HCT116 (cell line): Measurements from ENCODE around the gene ACTL6B. TPM values are rescaled to one million over a fixed set of nuclear protein-coding genes. Genes with fewer than 3 reads are reported as not detected.

Experiments
- ATAC-seq: fragments of 200-7000 bp; cut with Tn5 transposase; 2 replicates; pipeline ENCODE4 v1.9.1; 2020; ENCODE audit warnings: mild to moderate bottlenecking, moderate library complexity
- BruUV-seq: library from RNA; stranded (reverse); fragments of 400-500 nt; replicated peaks from 2 replicates; lab custom pipeline; 2021; lab: Mats Ljungman, UMichigan
- CTCF ChIA-PET: fragments of 300-600 bp; sonication (Branson Sonifier 250); formaldehyde crosslinking; loops from one replicate; lab custom pipeline; 2021; ENCODE audit warnings: antibody characterized with exemption; lab: Charles Lee
- POLR2A ChIA-PET: fragments of 300-600, 350-600 bp; sonication (Branson Sonifier 250); formaldehyde crosslinking; loops from one replicate; lab custom pipeline; 2021; ENCODE audit warnings: antibody characterized with exemption; lab: Charles Lee
- RAD21 ChIA-PET, 2 experiments: fragments of 300-600 bp; sonication (Branson Sonifier 250); formaldehyde crosslinking; loops; one replicate each; lab custom pipeline; 2023; ENCODE audit warnings: low total read pairs in 2 of 2; ENCODE audit not compliant: uncharacterized antibody in 2 of 2, unreplicated experiment in 2 of 2, low non-redundant PET in 1 of 2; lab: Charles Lee
- DNase-seq: peaks from one replicate; pipeline ENCODE4 v3.0.0-alpha.2; 2010; ENCODE audit warnings: low read depth, low spot score
- H2AFZ ChIP-seq: fragments of 200-600 bp; shearing (Covaris generic), sonication (generic); 2 replicates; pipeline ENCODE4 v1.6.1; 2017; ENCODE audit warnings: low read depth, mixed run types, mixed read lengths, antibody characterized with exemption, low read length; ENCODE audit not compliant: poor library complexity, severe bottlenecking
- H3K27ac ChIP-seq: 2 replicates; pipeline ENCODE4 v1.5.1; 2012; ENCODE audit warnings: low read depth, low read length
- H3K27me3 ChIP-seq: fragments of 200-600 bp; sonication (generic); 2 replicates; pipeline ENCODE4 v1.6.1; 2016; ENCODE audit warnings: mixed run types, low read length, mixed read lengths; ENCODE audit not compliant: insufficient read depth
- H3K36me3 ChIP-seq, 2 experiments: fragments of 200-500 bp in 1 of 2; fragments of 200-600 bp in 1 of 2; sonication (Bioruptor generic) in 1 of 2; sonication (generic) in 1 of 2; 2 replicates each; pipeline versions ENCODE4 v1.5.1 to v1.6.1; 2014 to 2016; ENCODE audit warnings: low read length in 2 of 2, inconsistent platforms in 1 of 2, mixed read lengths in 1 of 2, mixed run types in 1 of 2; ENCODE audit not compliant: insufficient read depth in 2 of 2, control insufficient read depth in 1 of 2
- H3K4me1 ChIP-seq, 2 experiments: fragments of 200-600 bp in 1 of 2; sonication (generic) in 1 of 2; 2 replicates each; pipeline versions ENCODE4 v1.5.1 to v1.6.1; 2012 to 2017; ENCODE audit warnings: low read length in 2 of 2, inconsistent platforms in 1 of 2, mild to moderate bottlenecking in 1 of 2, mixed read lengths in 1 of 2, mixed run types in 1 of 2, moderate library complexity in 1 of 2; ENCODE audit not compliant: insufficient read depth in 2 of 2, control insufficient read depth in 1 of 2
- H3K4me2 ChIP-seq: fragments of 200-600 bp; sonication (generic); 2 replicates; pipeline ENCODE4 v1.6.1; 2017; ENCODE audit warnings: mixed run types, low read length, mixed read lengths
- H3K4me3 ChIP-seq, 2 experiments: fragments of 200-600 bp in 1 of 2; sonication (generic) in 1 of 2; replicated peaks in 1 of 2; 2 replicates each; pipeline ENCODE4 v1.5.1; 2011 to 2016; ENCODE audit warnings: low read length in 2 of 2, control low read depth in 1 of 2, low read depth in 1 of 2, mild to moderate bottlenecking in 1 of 2, mixed read lengths in 1 of 2, mixed run types in 1 of 2
- H3K79me2 ChIP-seq: fragments of 200-600 bp; sonication (generic); 2 replicates; pipeline ENCODE4 v1.6.1; 2017; ENCODE audit warnings: mild to moderate bottlenecking, mixed run types, low read length, moderate library complexity, mixed read lengths; ENCODE audit not compliant: insufficient read depth
- H3K9ac ChIP-seq: fragments of 200-600 bp; sonication (generic); 2 replicates; pipeline ENCODE4 v1.6.1; 2016; ENCODE audit warnings: low read length, mixed read lengths
- H3K9me2 ChIP-seq: fragments of 200-600 bp; sonication (generic), shearing (Covaris generic); 2 replicates; pipeline ENCODE4 v1.6.1; 2017; ENCODE audit warnings: mixed run types, mild to moderate bottlenecking, moderate library complexity; ENCODE audit not compliant: insufficient read depth
- H3K9me3 ChIP-seq, 2 experiments: fragments of 200-500 bp in 1 of 2; fragments of 200-600 bp in 1 of 2; sonication (Bioruptor generic) in 1 of 2; sonication (generic) in 1 of 2; 2 replicates each; pipeline ENCODE4 v1.6.1; 2014 to 2017; ENCODE audit warnings: low read length in 2 of 2, mixed read lengths in 2 of 2, inconsistent platforms in 1 of 2, low read depth in 1 of 2, mild to moderate bottlenecking in 1 of 2, mixed run types in 1 of 2, moderate library complexity in 1 of 2; ENCODE audit not compliant: control insufficient read depth in 1 of 2, insufficient read depth in 1 of 2
- H4K20me1 ChIP-seq: fragments of 200-600 bp; sonication (generic), shearing (Covaris generic); 2 replicates; pipeline ENCODE4 v1.6.1; 2017; ENCODE audit warnings: mixed run types, mild to moderate bottlenecking, moderate library complexity; ENCODE audit not compliant: insufficient read depth
- CBX3 ChIP-seq: IDR thresholded peaks from 2 replicates; pipeline ENCODE4 v1.6.1; 2012; ENCODE audit warnings: low read depth
- EGR1 ChIP-seq: IDR thresholded peaks from 2 replicates; pipeline ENCODE4 v1.6.1; 2012; ENCODE audit warnings: low read depth
- EZH2 ChIP-seq: fragments of 200-600 bp; sonication (generic); IDR thresholded peaks from 2 replicates; pipeline ENCODE4 v1.6.1; 2017; ENCODE audit warnings: antibody characterized with exemption, mixed run types
- EZH2phosphoT487 ChIP-seq: fragments of 200-600 bp; IDR thresholded peaks from 2 replicates; pipeline ENCODE4 v1.6.1; 2018; ENCODE audit warnings: antibody characterized with exemption, borderline replicate concordance
- POLR2AphosphoS5 ChIP-seq: IDR thresholded peaks from 2 replicates; pipeline ENCODE4 v1.6.1; 2011; ENCODE audit warnings: mild to moderate bottlenecking, low read depth, low read length, moderate library complexity
- SRF ChIP-seq: IDR thresholded peaks from 2 replicates; pipeline ENCODE4 v1.6.1; 2012; ENCODE audit warnings: low read depth
- intact Hi-C: fragments of 100-400 bp; cut with micrococcal nuclease; formaldehyde crosslinking; loops from 2 replicates; pipeline ENCODE4 v1.10.0; 2022
- total RNA-seq: library from RNA; stranded (reverse); gene quantifications from one replicate; pipeline ENCODE4 v1.2.1, GENCODE V29; 2021; ENCODE audit not compliant: unreplicated experiment
- TF ChIP-seq, protein P1 (sequence below): IDR thresholded peaks from 2 replicates; pipeline ENCODE4 v1.6.1; 2012; ENCODE audit warnings: low read depth

The ACTL6B gene
- total RNA-seq, 1 experiment from 2014 or later, result not detected

DNA sequence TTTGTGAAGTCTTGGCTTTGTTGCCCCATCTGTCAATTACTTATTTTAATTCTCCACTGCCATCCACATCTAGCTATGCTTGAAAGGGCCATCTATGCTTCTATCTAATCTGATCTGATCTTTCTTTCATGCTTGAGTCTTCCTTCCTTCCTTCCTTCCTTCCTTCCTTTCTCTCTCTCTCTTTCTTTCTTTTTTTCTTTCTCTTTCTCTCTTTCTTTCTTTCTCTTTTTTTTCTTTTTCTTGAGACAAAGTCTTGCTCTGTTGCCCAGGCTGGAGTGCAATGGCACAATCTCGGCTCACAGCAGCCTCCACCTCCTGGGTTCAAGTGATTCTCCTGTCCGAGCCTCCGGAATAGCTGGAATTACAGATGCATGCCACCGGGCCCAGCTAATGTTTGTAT lies 26.2 kb downstream of the ACTL6B start:
- no peak overlapping the region for H3K4me3 ChIP-seq
- no peaks in the 10 kb centered on the region for H3K9me2 ChIP-seq
- no peaks in the 10 kb centered on the region for H3K27me3 ChIP-seq
- intact Hi-C loops, result loop anchor here (5.0 kb wide), 1 partner anchor 62 kb away; the partner anchor contains the start of gene GIGYF1
- no peak overlapping the region for H3K9ac ChIP-seq
- ATAC-seq (no peak), DNase-seq (no peak)
- H3K4me1 ChIP-seq, result peaks cover 6 to 46% of the 10 kb centered on the region in 2 experiments; a peak in 3 of 4 replicates
- ChIA-PET RAD21 (interaction anchor here in 1 of 2 experiments (0.6 kb wide), 1 partner anchor 43 kb away, joined by 4 read pairs; no protein-coding TSS in a partner anchor), CTCF (interaction anchor here (0.7 to 2.0 kb wide), 5 partner anchors 9 to 222 kb away, joined by 3 to 7 read pairs (median 4); partner anchors contain the start of gene SLC12A9), POLR2A (interaction anchor here (1.8 kb wide), 1 partner anchor 18 kb away, joined by 6 read pairs; the partner anchor contains the start of gene MOSPD3)
- no peak overlapping the region for H3K4me2 ChIP-seq
- H4K20me1 ChIP-seq, result no peaks in the 10 kb centered on the region
- peaks cover 5% of the 10 kb centered on the region; the same call in 1 of the 2 replicates for H3K79me2 ChIP-seq
- no peak for TF ChIP-seq EZH2
- TF ChIP-seq EGR1, result no peak
- no peak for TF ChIP-seq CBX3
- no peak for TF ChIP-seq EZH2phosphoT487
- TF ChIP-seq, protein P1, sequence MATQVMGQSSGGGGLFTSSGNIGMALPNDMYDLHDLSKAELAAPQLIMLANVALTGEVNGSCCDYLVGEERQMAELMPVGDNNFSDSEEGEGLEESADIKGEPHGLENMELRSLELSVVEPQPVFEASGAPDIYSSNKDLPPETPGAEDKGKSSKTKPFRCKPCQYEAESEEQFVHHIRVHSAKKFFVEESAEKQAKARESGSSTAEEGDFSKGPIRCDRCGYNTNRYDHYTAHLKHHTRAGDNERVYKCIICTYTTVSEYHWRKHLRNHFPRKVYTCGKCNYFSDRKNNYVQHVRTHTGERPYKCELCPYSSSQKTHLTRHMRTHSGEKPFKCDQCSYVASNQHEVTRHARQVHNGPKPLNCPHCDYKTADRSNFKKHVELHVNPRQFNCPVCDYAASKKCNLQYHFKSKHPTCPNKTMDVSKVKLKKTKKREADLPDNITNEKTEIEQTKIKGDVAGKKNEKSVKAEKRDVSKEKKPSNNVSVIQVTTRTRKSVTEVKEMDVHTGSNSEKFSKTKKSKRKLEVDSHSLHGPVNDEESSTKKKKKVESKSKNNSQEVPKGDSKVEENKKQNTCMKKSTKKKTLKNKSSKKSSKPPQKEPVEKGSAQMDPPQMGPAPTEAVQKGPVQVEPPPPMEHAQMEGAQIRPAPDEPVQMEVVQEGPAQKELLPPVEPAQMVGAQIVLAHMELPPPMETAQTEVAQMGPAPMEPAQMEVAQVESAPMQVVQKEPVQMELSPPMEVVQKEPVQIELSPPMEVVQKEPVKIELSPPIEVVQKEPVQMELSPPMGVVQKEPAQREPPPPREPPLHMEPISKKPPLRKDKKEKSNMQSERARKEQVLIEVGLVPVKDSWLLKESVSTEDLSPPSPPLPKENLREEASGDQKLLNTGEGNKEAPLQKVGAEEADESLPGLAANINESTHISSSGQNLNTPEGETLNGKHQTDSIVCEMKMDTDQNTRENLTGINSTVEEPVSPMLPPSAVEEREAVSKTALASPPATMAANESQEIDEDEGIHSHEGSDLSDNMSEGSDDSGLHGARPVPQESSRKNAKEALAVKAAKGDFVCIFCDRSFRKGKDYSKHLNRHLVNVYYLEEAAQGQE, result no peak
- no peak for TF ChIP-seq SRF
- no peak for TF ChIP-seq POLR2AphosphoS5
- H3K27ac ChIP-seq, result no peak overlapping the region
- no peaks in the 10 kb centered on the region for H3K9me3 ChIP-seq
- H3K36me3 ChIP-seq, result no peaks in the 10 kb centered on the region
- BruUV-seq, result no TSS peak
- no peak overlapping the region for H2AFZ ChIP-seq
